Measurements from ENCODE around the gene OPRM1.

- TF ChIP-seq REST (IDR thresholded peaks at IDR 0.05; ENCODE audit: insufficient replicate concordance, low read depth) (no peak), CTCF (IDR thresholded peaks at IDR 0.05; ENCODE audit: insufficient read depth, low read length) (no peak), GABPA (IDR thresholded peaks at IDR 0.05; ENCODE audit: low read depth) (no peak), POLR2AphosphoS5 (IDR thresholded peaks at IDR 0.05; ENCODE audit: low read depth) (no peak)
Measured at GRCh38 chr6:154218787-154219186, 179.7 kb downstream of the OPRM1 start.

All from HL-60 (cell line).